NT2/D1 (cell line): ENCODE results near the gene SIRPD.
"Not testable (repeated sequence)": the region's sequence is repeated elsewhere in the genome, so short reads cannot be mapped to it uniquely, and the experiment has no call there.

Experiments
- DNase-seq: peaks from one replicate; pipeline ENCODE4 v3.0.0-alpha.2; 2011; ENCODE audit warnings: low read depth, low spot score
- H3K27me3 ChIP-seq: 2 replicates; pipeline ENCODE4 v1.6.0; 2011; ENCODE audit warnings: mild to moderate bottlenecking; ENCODE audit not compliant: insufficient read length, insufficient read depth
- H3K36me3 ChIP-seq: 2 replicates; pipeline ENCODE4 v1.6.1; 2011; ENCODE audit warnings: mild to moderate bottlenecking, low read length, mixed read lengths; ENCODE audit not compliant: insufficient read depth, insufficient read length
- H3K4me1 ChIP-seq: 2 replicates; pipeline ENCODE4 v1.5.1; 2011; ENCODE audit not compliant: insufficient read depth, insufficient read length
- H3K4me3 ChIP-seq: 2 replicates; pipeline ENCODE4 v1.5.1; 2011; ENCODE audit warnings: low read depth; ENCODE audit not compliant: insufficient read length
- H3K9ac ChIP-seq: 2 replicates; pipeline ENCODE4 v1.6.0; 2011; ENCODE audit warnings: low read depth; ENCODE audit not compliant: insufficient read length
- H3K9me3 ChIP-seq: 2 replicates; pipeline ENCODE4 v1.5.1; 2011; ENCODE audit warnings: mild to moderate bottlenecking, low read length; ENCODE audit not compliant: insufficient read depth
- SUZ12 ChIP-seq: IDR thresholded peaks from 2 replicates; pipeline ENCODE4 v1.6.1; 2011; ENCODE audit not compliant: insufficient read length, insufficient read depth; ENCODE audit errors: extremely low read depth
- YY1 ChIP-seq: IDR thresholded peaks from 2 replicates; pipeline ENCODE4 v1.6.1; 2011; ENCODE audit not compliant: insufficient read length, insufficient read depth
- ZNF274 ChIP-seq: IDR thresholded peaks from 2 replicates; pipeline ENCODE4 v1.6.1; 2011; ENCODE audit warnings: mild to moderate bottlenecking, low read depth, low read length

Gene SIRPD

GRCh38 chr20:1576641-1577040 is 19.1 kb upstream of the SIRPD start:
- Histone ChIP-seq H3K27me3 (no peaks in the 10 kb centered on the region), H3K9me3 (no peaks in the 10 kb centered on the region), H3K4me3 (no peak overlapping the region), H3K36me3 (no peaks in the 10 kb centered on the region), H3K9ac (no peak overlapping the region), H3K4me1 (no peaks in the 10 kb centered on the region)
- DNase-seq: no peak
- TF ChIP-seq ZNF274 (no peak), SUZ12 (no peak), YY1 (no peak)

GRCh38 chr20:1576003-1576402 is 18.5 kb upstream of the SIRPD start:
- H3K9ac ChIP-seq, DNase-seq: not testable (repeated sequence)

GRCh38 chr20:1571583-1571982 is 14.1 kb upstream of the SIRPD start:
- DNase-seq, H3K9ac ChIP-seq, H3K4me3 ChIP-seq, H3K27me3 ChIP-seq, H3K36me3 ChIP-seq, H3K4me1 ChIP-seq, H3K9me3 ChIP-seq: not testable (repeated sequence)

More at GRCh38 chr20:1576003-1576402, 18.5 kb upstream of the SIRPD start:
- not testable (repeated sequence) for H3K4me1 ChIP-seq, H3K36me3 ChIP-seq, H3K27me3 ChIP-seq, H3K4me3 ChIP-seq, H3K9me3 ChIP-seq

GRCh38 chr20:1569415-1569881 is 11.9 kb upstream of the SIRPD start:
- DNase-seq: no peak
- H3K4me1 ChIP-seq: peaks cover 2% of the 10 kb centered on the region
- TF ChIP-seq YY1 (no peak), SUZ12 (no peak), ZNF274 (no peak)
- no peaks in the 10 kb centered on the region for H3K36me3 ChIP-seq
- peaks cover 3% of the 10 kb centered on the region; the same call in 1 of the 2 replicates for H3K9me3 ChIP-seq
- H3K9ac ChIP-seq: no peak overlapping the region
- H3K4me3 ChIP-seq: no peak overlapping the region
- H3K27me3 ChIP-seq: no peaks in the 10 kb centered on the region

GRCh38 chr20:1568163-1568490 is 10.6 kb upstream of the SIRPD start:
- no peaks in the 10 kb centered on the region for H3K27me3 ChIP-seq
- no peak for DNase-seq
- peaks cover 5% of the 10 kb centered on the region; the same call in 1 of the 2 replicates for H3K9me3 ChIP-seq

GRCh38 chr20:1567392-1568162 is 10.1 kb upstream of the SIRPD start:
- peak; percentile 28 for DNase-seq
- peaks cover 5% of the 10 kb centered on the region; the same call in 1 of the 2 replicates for H3K9me3 ChIP-seq
- peaks cover 2% of the 10 kb centered on the region for H3K4me1 ChIP-seq
- no peaks in the 10 kb centered on the region for H3K27me3 ChIP-seq
- no peak for TF ChIP-seq SUZ12
- no peak for TF ChIP-seq ZNF274
- no peak for TF ChIP-seq YY1
- H3K4me3 ChIP-seq: no peak overlapping the region
- no peaks in the 10 kb centered on the region for H3K36me3 ChIP-seq
- no peak overlapping the region for H3K9ac ChIP-seq

More at GRCh38 chr20:1568163-1568490, 10.6 kb upstream of the SIRPD start:
- Histone ChIP-seq H3K36me3 (no peaks in the 10 kb centered on the region), H3K9ac (no peak overlapping the region), H3K4me1 (peaks cover 2% of the 10 kb centered on the region), H3K4me3 (no peak overlapping the region)
- no peak for TF ChIP-seq YY1
- TF ChIP-seq SUZ12: no peak
- TF ChIP-seq ZNF274: no peak

GRCh38 chr20:1566701-1567100 is 9.2 kb upstream of the SIRPD start:
- Histone ChIP-seq H3K36me3 (no peaks in the 10 kb centered on the region), H3K27me3 (no peaks in the 10 kb centered on the region), H3K9me3 (peaks cover 5% of the 10 kb centered on the region; the same call in 1 of the 2 replicates), H3K9ac (no peak overlapping the region), H3K4me3 (no peak overlapping the region), H3K4me1 (peaks cover 2% of the 10 kb centered on the region)
- no peak for TF ChIP-seq YY1
- no peak for TF ChIP-seq SUZ12
- no peak for TF ChIP-seq ZNF274
- DNase-seq: no peak

GRCh38 chr20:1565461-1565860 is 8.0 kb upstream of the SIRPD start:
- TF ChIP-seq ZNF274: no peak
- no peak for TF ChIP-seq YY1
- no peak for TF ChIP-seq SUZ12
- Histone ChIP-seq H3K27me3 (no peaks in the 10 kb centered on the region), H3K4me1 (peaks cover 2% of the 10 kb centered on the region), H3K36me3 (no peaks in the 10 kb centered on the region), H3K9ac (no peak overlapping the region), H3K9me3 (peaks cover 5% of the 10 kb centered on the region; the same call in 1 of the 2 replicates), H3K4me3 (no peak overlapping the region)
- DNase-seq: no peak
